K562 (cell line): ENCODE measurements around the gene DXO. TPM values are rescaled to one million over a fixed set of nuclear protein-coding genes. Genes with fewer than 3 reads are reported as not detected.
A peak's percentile ranks its signal among the peaks of the same experiment; 100 is the strongest.

ENCODE experiments used
- ATF7 ChIP-seq: fragments of 450-650 bp; IDR thresholded peaks from 2 replicates; pipeline ENCODE4 v1.7.1; 2014; ENCODE audit warnings: mild to moderate bottlenecking, moderate library complexity
- DIDO1 ChIP-seq: fragments of 450-650 bp; IDR thresholded peaks from 2 replicates; pipeline ENCODE4 v1.6.1; 2016; ENCODE audit warnings: low read depth, missing biosample characterization, missing genetic modification characterization
- MED1 ChIP-seq: sonication (generic); formaldehyde crosslinking; IDR thresholded peaks from 2 replicates; pipeline ENCODE4 v1.8.1; 2023; ENCODE audit warnings: missing genetic modification reagents, borderline replicate concordance
- MLLT1 ChIP-seq, 2 experiments: fragments of 450-650 bp; IDR thresholded peaks; 2 replicates each; pipeline ENCODE4 v1.6.1; 2016
- NFRKB ChIP-seq: fragments of 450-650 bp; IDR thresholded peaks from 2 replicates; pipeline ENCODE4 v1.6.1; 2016; ENCODE audit warnings: low read depth
- NR0B1 ChIP-seq: fragments of 450-650 bp; IDR thresholded peaks from one replicate; pipeline ENCODE4 v1.6.1; 2018; ENCODE audit warnings: mild to moderate bottlenecking, moderate library complexity; ENCODE audit not compliant: partially characterized antibody
- NR4A1 ChIP-seq, 2 experiments: fragments of 250-450 bp in 1 of 2; fragments of 450-650 bp in 1 of 2; sonication (Bioruptor Pico) in 1 of 2; IDR thresholded peaks; 2 replicates each; pipeline versions ENCODE4 v1.4.0 to v1.6.1; 2016 to 2020; ENCODE audit warnings: mild to moderate bottlenecking in 2 of 2, missing compliant biosample characterization in 1 of 2, missing genetic modification characterization in 1 of 2, moderate library complexity in 1 of 2
- PCBP2 ChIP-seq: fragments of 200-400 bp; formaldehyde crosslinking; IDR thresholded peaks from 2 replicates; pipeline ENCODE4 v1.6.1; 2018; ENCODE audit warnings: low read length, low read depth, mild to moderate bottlenecking, moderate library complexity; ENCODE audit not compliant: poor library complexity, severe bottlenecking
- POLR2AphosphoS5 ChIP-seq: IDR thresholded peaks from 2 replicates; pipeline ENCODE4 v1.6.1; 2011; ENCODE audit warnings: mild to moderate bottlenecking, low read depth, low read length, moderate library complexity; ENCODE audit not compliant: control insufficient read depth, insufficient read depth
- RAD51 ChIP-seq: fragments of 450-650 bp; IDR thresholded peaks from 2 replicates; pipeline ENCODE4 v1.7.1; 2016; ENCODE audit warnings: low read depth, mild to moderate bottlenecking, borderline replicate concordance
- SFPQ ChIP-seq: fragments of 200-400 bp; formaldehyde crosslinking; IDR thresholded peaks from 2 replicates; pipeline ENCODE4 v1.6.1; 2017; ENCODE audit warnings: mild to moderate bottlenecking, low read depth, low read length, moderate library complexity
- SOX6 ChIP-seq: fragments of 450-650 bp; IDR thresholded peaks from 2 replicates; pipeline ENCODE4 v1.6.1; 2014; ENCODE audit warnings: mild to moderate bottlenecking
- THRAP3 ChIP-seq: fragments of 450-650 bp; IDR thresholded peaks from 2 replicates; pipeline ENCODE4 v1.6.1; 2016; ENCODE audit warnings: mild to moderate bottlenecking, inconsistent platforms, borderline replicate concordance
- TRIM24 ChIP-seq, 2 experiments: fragments of 450-650 bp; IDR thresholded peaks; 2 replicates each; pipeline ENCODE4 v1.6.1; 2016
- WHSC1 ChIP-seq: IDR thresholded peaks from one replicate; pipeline ENCODE4 v1.6.1; 2012; ENCODE audit warnings: low read length, control low read depth, inconsistent platforms
- ZBTB17 ChIP-seq: fragments of 450-650 bp; formaldehyde crosslinking; IDR thresholded peaks from 2 replicates; pipeline ENCODE4 v1.4.0; 2020; ENCODE audit warnings: mild to moderate bottlenecking
- ZEB2 ChIP-seq: fragments of 450-650 bp; IDR thresholded peaks from 2 replicates; pipeline ENCODE4 v1.6.1; 2016
- ZNF121 ChIP-seq: sonication (generic); formaldehyde crosslinking; conservative IDR thresholded peaks from 2 replicates; pipeline ENCODE4 v1.8.0; 2022; ENCODE audit warnings: missing genetic modification reagents
- ZNF197 ChIP-seq: fragments of 200-800 bp; sonication (Bioruptor generic); IDR thresholded peaks from 2 replicates; pipeline ENCODE4 v1.6.1; 2016; ENCODE audit warnings: low read depth, missing genetic modification characterization, missing compliant biosample characterization
- ZNF507 ChIP-seq: conservative IDR thresholded peaks from 2 replicates; pipeline ENCODE4 v1.6.1; 2017; ENCODE audit warnings: missing genetic modification characterization, missing compliant biosample characterization
- ZNF583 ChIP-seq: fragments of 250-450 bp; sonication (Bioruptor Pico); IDR thresholded peaks from 2 replicates; pipeline ENCODE4 v1.4.0; 2020
- ZNF740 ChIP-seq, 3 experiments: fragments of 200-800 bp in 1 of 3; sonication (Bioruptor generic) in 1 of 3; sonication (generic) in 1 of 3; formaldehyde crosslinking in 1 of 3; IDR thresholded peaks; 2 replicates each; pipeline versions ENCODE4 v1.6.1 to v1.8.0; 2016 to 2022; ENCODE audit warnings: mild to moderate bottlenecking in 2 of 3, missing compliant biosample characterization in 2 of 3, missing genetic modification characterization in 2 of 3, missing genetic modification reagents in 1 of 3
- polyA plus RNA-seq, 8 experiments: library from polyadenylated mRNA; depleted of rRNA in 4 of 8; stranded (reverse) in 5 of 8; unstranded in 3 of 8; fragments of >200 nt; fragmentation: Nextera tagmentation in 2 of 8; fragmentation: Illumina TruSeq in 1 of 8; extraction: Ambion mirVana in 2 of 8; extraction: Trizol in 1 of 8; gene quantifications; 2 replicates each; pipeline versions ENCODE4 v1.2.1 to v1.2.3, GENCODE V29; 2011 to 2014; ENCODE audit warnings: inconsistent platforms in 1 of 8, missing spikeins in 1 of 8
- total RNA-seq, 7 experiments: library from RNA; depleted of rRNA in 6 of 7; stranded (reverse); fragments of >200 nt in 6 of 7; fragmentation: Illumina TruSeq in 2 of 7; extraction: Trizol in 2 of 7; gene quantifications; 2 replicates each; pipeline versions ENCODE4 v1.2.1 to v1.2.3, GENCODE V29; 2011 to 2021; ENCODE audit warnings: low replicate concordance in 1 of 7

DXO gene
- total and polyA plus RNA-seq, 9 of the 15 experiments (the other 6 are each of a cell fraction or from before 2014, with no cell fraction given) = 6.4 to 35.1 (median 19.4) TPM

GRCh38 chr6:31969712-31970603 lies 2.0 kb downstream of the DXO start (continued):
- no peak for TF ChIP-seq SFPQ
- no peak for TF ChIP-seq ZEB2
- peak; percentile 68; the same call in 1 of the 2 replicates for TF ChIP-seq ZNF740 (CRISPR knock-in tag; IDR thresholded peaks at IDR 0.05)
- TF ChIP-seq ZNF740 (tag; IDR thresholded peaks at IDR 0.05) = no peak
- TF ChIP-seq MLLT1 (IDR thresholded peaks at IDR 0.05) = peak in 1 of 2 experiments; percentile 26; a peak in 1 of 4 replicates
- TF ChIP-seq THRAP3 = peak; percentile 26; the same call in 1 of the 2 replicates
- TF ChIP-seq NR0B1 = no peak
- no peak for TF ChIP-seq WHSC1
- TF ChIP-seq ATF7 = 0 out of 2 replicates have a peak, but pooled peaks have one; percentile 51
- TF ChIP-seq ZBTB17 = 0 out of 2 replicates have a peak, but pooled peaks have one; percentile 15
- TF ChIP-seq ZNF197 = no peak
- TF ChIP-seq RAD51 = no peak
- TF ChIP-seq TRIM24 (IDR thresholded peaks at IDR 0.05) = peak; percentile 6 to 19; a peak in 1 of 4 replicates
- peak; percentile 45; the same call in 1 of the 2 replicates for TF ChIP-seq SOX6
- no peak for TF ChIP-seq DIDO1 (tag)
- no peak for TF ChIP-seq ZNF583
- no peak for TF ChIP-seq MED1 (CRISPR knock-in tag)
- TF ChIP-seq NR4A1 (CRISPR knock-in tag; IDR thresholded peaks at IDR 0.05) = no peak
- TF ChIP-seq NR4A1 (tag; IDR thresholded peaks at IDR 0.05) = no peak
- no peak for TF ChIP-seq ZNF507 (tag)
- no peak for TF ChIP-seq PCBP2
- TF ChIP-seq ZNF121 (CRISPR knock-in tag) = no peak
- peak; percentile 48; the same call in 1 of the 2 replicates for TF ChIP-seq NFRKB
- TF ChIP-seq POLR2AphosphoS5 = 0 out of 2 replicates have a peak, but pooled peaks have one; percentile 32
